Measurements from ENCODE around the gene PUM2. TPM values are rescaled to one million over a fixed set of nuclear protein-coding genes. Genes with fewer than 3 reads are reported as not detected.

The PUM2 gene
- total RNA-seq, 2 donors from 2014 or later, result 69.2 to 81.8 TPM

Other genes with a start within 250 kb of the PUM2 start
- gene SDC1, start 125.7 kb downstream of the PUM2 start, total RNA-seq, result 1 to 10 TPM; 1.2 to 3.0 TPM
- gene RHOB, start 96.2 kb upstream of the PUM2 start, total RNA-seq, result 1,000 to 10,000 TPM in 1 of 2 donors, 100 to 1,000 TPM in 1; 742 to 1,258 TPM

Data from posterior vena cava (tissue), 2 donors.